HepG2 (cell line): Measurements from ENCODE around the gene EBPL. TPM values are rescaled to one million over a fixed set of nuclear protein-coding genes. Genes with fewer than 3 reads are reported as not detected.

Experiments
- ATAC-seq: fragments of 200-7000 bp; cut with Tn5 transposase; 3 replicates; pipeline ENCODE4 v1.9.1; 2020; ENCODE audit warnings: mild to moderate bottlenecking, moderate library complexity
- BruUV-seq: library from RNA; stranded (reverse); fragments of 400-500 nt; replicated peaks from 2 replicates; lab custom pipeline; 2021; lab: Mats Ljungman, UMichigan
- CTCF ChIA-PET: fragments of 300-600 bp; formaldehyde crosslinking; extraction: SDS; loops from one replicate; lab custom pipeline; 2021; ENCODE audit warnings: low total read pairs, inconsistent platforms, low intra/inter-chr PET ratio; lab: Yijun Ruan, JAX
- POLR2A ChIA-PET: fragments of 350-600 bp; sonication (Branson Sonifier 250); formaldehyde crosslinking; loops from one replicate; lab custom pipeline; 2020; ENCODE audit warnings: antibody characterized with exemption, inconsistent platforms; lab: Yijun Ruan, JAX
- DNase-seq: peaks from one replicate; pipeline ENCODE4 v3.0.0-alpha.2; 2015; ENCODE audit warnings: low spot score
- FAIRE-seq: peaks from 3 replicates; lab custom pipeline; 2011; peaks lifted over from hg19 to GRCh38; lab: Jason Lieb, UNC
- H2AFZ ChIP-seq: one replicate; pipeline ENCODE4 v1.6.1; 2011; ENCODE audit warnings: low read length, inconsistent platforms
- H3K27ac ChIP-seq: fragments of 300-600 bp; 3 replicates; pipeline ENCODE4 v1.8.0; 2011; ENCODE audit warnings: mixed run types, mild to moderate bottlenecking, mixed read lengths, low read length, inconsistent platforms; ENCODE audit not compliant: insufficient read depth; ENCODE audit errors: extremely low read length
- H3K27me3 ChIP-seq, 2 experiments: fragments of 200-600 bp in 1 of 2; 2 replicates in 1 of 2; 3 replicates in 1 of 2; pipeline versions ENCODE4 v1.6.0 to v1.8.0; 2011; ENCODE audit warnings: low read length in 2 of 2, mild to moderate bottlenecking in 2 of 2, moderate library complexity in 2 of 2, inconsistent platforms in 1 of 2; ENCODE audit not compliant: insufficient read depth in 2 of 2, control insufficient read depth in 1 of 2
- H3K36me3 ChIP-seq, 2 experiments: fragments of 200-600 bp in 1 of 2; replicated peaks in 1 of 2; 2 replicates in 1 of 2; 3 replicates in 1 of 2; pipeline versions ENCODE4 v1.5.1 to v1.8.0; 2011; ENCODE audit warnings: low read length in 2 of 2, inconsistent platforms in 1 of 2; ENCODE audit not compliant: insufficient read depth in 2 of 2, control insufficient read depth in 1 of 2
- H3K4me1 ChIP-seq: 2 replicates; pipeline ENCODE4 v1.5.1; 2012; ENCODE audit warnings: low read length, inconsistent platforms; ENCODE audit not compliant: insufficient read depth
- H3K4me2 ChIP-seq: 2 replicates; pipeline ENCODE4 v1.6.0; 2011; ENCODE audit warnings: low read depth, low read length, inconsistent platforms
- H3K4me3 ChIP-seq, 3 experiments: fragments of 200-600 bp in 1 of 3; sonication (generic), shearing (Covaris generic) in 1 of 3; replicated peaks in 1 of 3; 2 replicates each; pipeline ENCODE4 v1.5.1; 2011 to 2016; ENCODE audit warnings: low read length in 3 of 3, inconsistent platforms in 2 of 3, low read depth in 2 of 3, mild to moderate bottlenecking in 2 of 3, control low read depth in 1 of 3, mixed read lengths in 1 of 3; ENCODE audit not compliant: insufficient read depth in 1 of 3
- H3K79me2 ChIP-seq: one replicate; pipeline ENCODE4 v1.6.1; 2011; ENCODE audit warnings: low read length, inconsistent platforms; ENCODE audit not compliant: insufficient read depth
- H3K9ac ChIP-seq: 2 replicates; pipeline ENCODE4 v1.6.0; 2011; ENCODE audit warnings: mild to moderate bottlenecking, low read depth, low read length, inconsistent platforms; ENCODE audit not compliant: insufficient read depth
- H3K9me3 ChIP-seq: 2 replicates; pipeline ENCODE4 v1.5.1; 2012; ENCODE audit warnings: mild to moderate bottlenecking, low read length
- H4K20me1 ChIP-seq: 2 replicates; pipeline ENCODE4 v1.6.0; 2011; ENCODE audit warnings: inconsistent platforms, mild to moderate bottlenecking, low read length, moderate library complexity; ENCODE audit not compliant: insufficient read depth
- ARHGAP35 ChIP-seq: sonication (generic); formaldehyde crosslinking; IDR thresholded peaks from 2 replicates; pipeline ENCODE4 v1.9.0; 2022; ENCODE audit warnings: mild to moderate bottlenecking, inconsistent platforms, moderate library complexity, missing genetic modification reagents, borderline replicate concordance
- MNT ChIP-seq: fragments of 450-650 bp; IDR thresholded peaks from 2 replicates; pipeline ENCODE4 v1.6.1; 2016
- NFE2L2 ChIP-seq: fragments of 150-350 bp; IDR thresholded peaks from 2 replicates; pipeline ENCODE4 v1.6.1; 2014; ENCODE audit warnings: low read length
- PHF21A ChIP-seq: sonication (generic); formaldehyde crosslinking; IDR thresholded peaks from 2 replicates; pipeline ENCODE4 v1.5.0; 2020; ENCODE audit warnings: mild to moderate bottlenecking, missing genetic modification reagents
- PPARG ChIP-seq: conservative IDR thresholded peaks from 2 replicates; pipeline ENCODE4 v1.6.1; 2016; ENCODE audit warnings: missing biosample characterization, missing genetic modification reagents
- PRPF4 ChIP-seq: fragments of 200-400 bp; formaldehyde crosslinking; IDR thresholded peaks from 2 replicates; pipeline ENCODE4 v1.6.1; 2016; ENCODE audit warnings: low read length, low read depth; ENCODE audit not compliant: poor library complexity, severe bottlenecking
- TMF1 ChIP-seq: sonication (generic); formaldehyde crosslinking; IDR thresholded peaks from 2 replicates; pipeline ENCODE4 v1.8.1; 2022; ENCODE audit warnings: low read depth, missing genetic modification reagents
- ZNF263 ChIP-seq: sonication (generic); formaldehyde crosslinking; IDR thresholded peaks from 2 replicates; pipeline ENCODE4 v1.4.0; 2020; ENCODE audit warnings: missing genetic modification reagents
- ZNF431 ChIP-seq: sonication (generic); formaldehyde crosslinking; IDR thresholded peaks from 2 replicates; pipeline ENCODE4 v1.9.0; 2022; ENCODE audit warnings: missing genetic modification reagents, low read depth, mild to moderate bottlenecking, borderline replicate concordance
- WGBS: methylation state at CpG from one replicate; pipeline ENCODE4 v1.1.6; 2017; ENCODE audit warnings: low lambda C conversion rate; 5-methylcytosine and 5-hydroxymethylcytosine counted together
- in situ Hi-C: cut with HindIII; loops from 2 replicates; pipeline ENCODE4 v1.10.0; 2017; ENCODE audit warnings: low pct_unique_long_range_greater_than_20kb; ENCODE audit not compliant: extremely low pct_ligation_motif_present
- intact Hi-C: fragments of 100-400 bp; cut with micrococcal nuclease; formaldehyde crosslinking; loops from one replicate; pipeline ENCODE4 v1.10.0; 2022; ENCODE audit not compliant: unreplicated experiment
- polyA plus RNA-seq, 8 experiments: library from polyadenylated mRNA; depleted of rRNA in 3 of 8; stranded (reverse) in 7 of 8; unstranded in 1 of 8; fragments of >200 nt; fragmentation: Illumina TruSeq in 4 of 8; extraction: Trizol in 4 of 8; gene quantifications; 2 replicates each; pipeline versions ENCODE4 v1.2.1 to v1.2.3, GENCODE V29; 2011 to 2016; ENCODE audit warnings: low read depth in 4 of 8, missing spikeins in 1 of 8, mixed read lengths in 1 of 8; ENCODE audit not compliant: insufficient read depth in 1 of 8
- total RNA-seq, 5 experiments: library from RNA; depleted of rRNA; stranded (reverse); fragments of >200 nt; fragmentation: Illumina TruSeq; extraction: Trizol; gene quantifications; 2 replicates each; pipeline ENCODE4 v1.2.3, GENCODE V29; 2016; ENCODE audit warnings: low read depth in 1 of 5
- TF ChIP-seq, protein P1 (sequence below): sonication (generic); formaldehyde crosslinking; IDR thresholded peaks from 2 replicates; pipeline ENCODE4 v1.5.1; 2020; ENCODE audit warnings: mild to moderate bottlenecking, missing genetic modification reagents, borderline replicate concordance

The EBPL gene
- total and polyA plus RNA-seq, 2 of the 13 experiments (the other 11 are each of a cell fraction or from before 2014, with no cell fraction given) = 96.5 to 152 TPM

- in situ Hi-C loops = no loop called here
- Histone ChIP-seq H3K9ac (no peak overlapping the region), H3K36me3 (peaks cover 0 to 21% of the 10 kb centered on the region in 2 experiments; a peak in 4 of 5 replicates)
Observed at GRCh38 chr13:49714757-49715156, 23.5 kb upstream of the EBPL start.

More at GRCh38 chr13:49714757-49715156, 23.5 kb upstream of the EBPL start:
- no peak for TF ChIP-seq ARHGAP35
- TF ChIP-seq NFE2L2 = no peak
- TF ChIP-seq PHF21A = no peak
- TF ChIP-seq ZNF263 = no peak
- no peak for TF ChIP-seq TMF1 (CRISPR knock-in tag)
- TF ChIP-seq ZNF431 (CRISPR knock-in tag) = no peak
- TF ChIP-seq, protein P1, sequence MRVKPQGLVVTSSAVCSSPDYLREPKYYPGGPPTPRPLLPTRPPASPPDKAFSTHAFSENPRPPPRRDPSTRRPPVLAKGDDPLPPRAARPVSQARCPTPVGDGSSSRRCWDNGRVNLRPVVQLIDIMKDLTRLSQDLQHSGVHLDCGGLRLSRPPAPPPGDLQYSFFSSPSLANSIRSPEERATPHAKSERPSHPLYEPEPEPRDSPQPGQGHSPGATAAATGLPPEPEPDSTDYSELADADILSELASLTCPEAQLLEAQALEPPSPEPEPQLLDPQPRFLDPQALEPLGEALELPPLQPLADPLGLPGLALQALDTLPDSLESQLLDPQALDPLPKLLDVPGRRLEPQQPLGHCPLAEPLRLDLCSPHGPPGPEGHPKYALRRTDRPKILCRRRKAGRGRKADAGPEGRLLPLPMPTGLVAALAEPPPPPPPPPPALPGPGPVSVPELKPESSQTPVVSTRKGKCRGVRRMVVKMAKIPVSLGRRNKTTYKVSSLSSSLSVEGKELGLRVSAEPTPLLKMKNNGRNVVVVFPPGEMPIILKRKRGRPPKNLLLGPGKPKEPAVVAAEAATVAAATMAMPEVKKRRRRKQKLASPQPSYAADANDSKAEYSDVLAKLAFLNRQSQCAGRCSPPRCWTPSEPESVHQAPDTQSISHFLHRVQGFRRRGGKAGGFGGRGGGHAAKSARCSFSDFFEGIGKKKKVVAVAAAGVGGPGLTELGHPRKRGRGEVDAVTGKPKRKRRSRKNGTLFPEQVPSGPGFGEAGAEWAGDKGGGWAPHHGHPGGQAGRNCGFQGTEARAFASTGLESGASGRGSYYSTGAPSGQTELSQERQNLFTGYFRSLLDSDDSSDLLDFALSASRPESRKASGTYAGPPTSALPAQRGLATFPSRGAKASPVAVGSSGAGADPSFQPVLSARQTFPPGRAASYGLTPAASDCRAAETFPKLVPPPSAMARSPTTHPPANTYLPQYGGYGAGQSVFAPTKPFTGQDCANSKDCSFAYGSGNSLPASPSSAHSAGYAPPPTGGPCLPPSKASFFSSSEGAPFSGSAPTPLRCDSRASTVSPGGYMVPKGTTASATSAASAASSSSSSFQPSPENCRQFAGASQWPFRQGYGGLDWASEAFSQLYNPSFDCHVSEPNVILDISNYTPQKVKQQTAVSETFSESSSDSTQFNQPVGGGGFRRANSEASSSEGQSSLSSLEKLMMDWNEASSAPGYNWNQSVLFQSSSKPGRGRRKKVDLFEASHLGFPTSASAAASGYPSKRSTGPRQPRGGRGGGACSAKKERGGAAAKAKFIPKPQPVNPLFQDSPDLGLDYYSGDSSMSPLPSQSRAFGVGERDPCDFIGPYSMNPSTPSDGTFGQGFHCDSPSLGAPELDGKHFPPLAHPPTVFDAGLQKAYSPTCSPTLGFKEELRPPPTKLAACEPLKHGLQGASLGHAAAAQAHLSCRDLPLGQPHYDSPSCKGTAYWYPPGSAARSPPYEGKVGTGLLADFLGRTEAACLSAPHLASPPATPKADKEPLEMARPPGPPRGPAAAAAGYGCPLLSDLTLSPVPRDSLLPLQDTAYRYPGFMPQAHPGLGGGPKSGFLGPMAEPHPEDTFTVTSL (CRISPR knock-in tag) = no peak
- TF ChIP-seq MNT = no peak
- TF ChIP-seq PRPF4 = no peak
- no peak for TF ChIP-seq PPARG (CRISPR knock-in tag)
- TF ChIP-seq, all 625 proteins: peak for 0
- ATAC-seq = no peak
- peaks cover 7% of the 10 kb centered on the region; the same call in 1 of the 2 replicates for H3K9me3 ChIP-seq
- intact Hi-C loops = no loop called here
- H3K79me2 ChIP-seq = no peaks in the 10 kb centered on the region
- H3K4me1 ChIP-seq = peaks cover 19% of the 10 kb centered on the region
- BruUV-seq = no TSS peak
- no peaks in the 10 kb centered on the region for H4K20me1 ChIP-seq
- FAIRE-seq = no peak
- POLR2A ChIA-PET = no interaction called here
- no peak overlapping the region for H3K27ac ChIP-seq
- no peak overlapping the region for H3K4me2 ChIP-seq
- no peak overlapping the region for H3K4me3 ChIP-seq
- no peaks in the 10 kb centered on the region for H3K27me3 ChIP-seq
- 94% methylated on average over 1 of the region's 1 CpG for WGBS
- no peak overlapping the region for H2AFZ ChIP-seq
- DNase-seq = no peak
- CTCF ChIA-PET = no interaction called here
